ENCODE data around the gene KRTAP4-9.
"Not testable (repeated sequence)": the region's sequence is repeated elsewhere in the genome, so short reads cannot be mapped to it uniquely, and the experiment has no call there.

Gene KRTAP4-9

DNA sequence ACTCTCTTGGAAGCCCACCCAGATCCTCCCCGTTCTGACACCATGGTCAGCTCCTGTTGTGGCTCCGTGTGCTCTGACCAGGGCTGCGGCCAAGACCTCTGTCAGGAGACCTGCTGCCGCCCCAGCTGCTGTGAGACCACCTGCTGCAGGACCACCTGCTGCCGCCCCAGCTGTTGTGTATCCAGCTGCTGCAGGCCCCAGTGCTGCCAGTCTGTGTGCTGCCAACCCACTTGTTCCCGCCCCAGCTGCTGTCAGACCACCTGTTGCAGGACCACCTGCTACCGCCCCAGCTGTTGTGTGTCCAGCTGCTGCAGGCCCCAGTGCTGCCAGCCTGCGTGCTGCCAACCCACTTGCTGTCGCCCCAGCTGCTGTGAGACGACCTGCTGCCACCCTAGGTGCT, at the start of gene KRTAP4-9:
Gene KRTAP4-9, plus strand, starts transcription at position 43 of the 400 bp plus-strand sequence. Its CDS starts 0 bp downstream, at position 43.
- not testable (repeated sequence) for DNase-seq

DNA sequence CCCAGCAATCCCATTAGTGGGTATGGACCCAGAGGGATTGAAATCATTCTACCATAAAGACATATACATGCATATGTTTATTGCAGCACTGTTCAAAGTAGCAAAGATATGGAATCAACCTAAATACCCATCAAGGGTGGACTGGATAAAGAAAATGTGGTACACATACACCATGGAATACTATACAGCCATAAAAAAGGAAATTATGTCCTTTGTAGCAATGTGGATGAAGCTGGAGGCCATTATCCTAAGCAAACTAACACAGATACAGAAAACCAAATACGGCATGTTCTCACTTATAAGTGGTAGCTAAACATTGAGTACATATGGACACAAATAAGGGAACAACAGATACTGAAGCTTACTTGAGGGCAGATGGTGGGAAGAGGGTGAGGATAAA, 47.6 kb upstream of the KRTAP4-9 start:
- no peak for DNase-seq

DNA sequence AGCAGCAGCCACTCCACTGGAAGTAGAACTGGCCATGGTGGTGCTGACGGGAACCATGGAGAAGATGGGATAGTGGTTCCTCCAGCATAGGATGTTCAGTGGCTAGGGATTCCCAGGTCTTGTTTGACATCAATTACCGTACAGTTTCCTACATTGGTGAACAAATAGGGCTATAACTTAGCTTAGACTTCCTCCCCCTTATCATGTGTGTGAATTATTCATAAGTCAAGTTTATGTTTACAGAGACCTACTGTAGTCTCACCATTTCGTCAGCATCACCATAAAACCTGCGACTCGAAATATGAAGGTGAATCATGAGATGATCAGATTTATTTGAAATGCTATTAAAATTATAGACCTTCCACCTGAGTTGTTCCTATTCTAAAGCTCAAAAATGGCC, 46.4 kb upstream of the KRTAP4-9 start:
- DNase-seq = no peak

DNA sequence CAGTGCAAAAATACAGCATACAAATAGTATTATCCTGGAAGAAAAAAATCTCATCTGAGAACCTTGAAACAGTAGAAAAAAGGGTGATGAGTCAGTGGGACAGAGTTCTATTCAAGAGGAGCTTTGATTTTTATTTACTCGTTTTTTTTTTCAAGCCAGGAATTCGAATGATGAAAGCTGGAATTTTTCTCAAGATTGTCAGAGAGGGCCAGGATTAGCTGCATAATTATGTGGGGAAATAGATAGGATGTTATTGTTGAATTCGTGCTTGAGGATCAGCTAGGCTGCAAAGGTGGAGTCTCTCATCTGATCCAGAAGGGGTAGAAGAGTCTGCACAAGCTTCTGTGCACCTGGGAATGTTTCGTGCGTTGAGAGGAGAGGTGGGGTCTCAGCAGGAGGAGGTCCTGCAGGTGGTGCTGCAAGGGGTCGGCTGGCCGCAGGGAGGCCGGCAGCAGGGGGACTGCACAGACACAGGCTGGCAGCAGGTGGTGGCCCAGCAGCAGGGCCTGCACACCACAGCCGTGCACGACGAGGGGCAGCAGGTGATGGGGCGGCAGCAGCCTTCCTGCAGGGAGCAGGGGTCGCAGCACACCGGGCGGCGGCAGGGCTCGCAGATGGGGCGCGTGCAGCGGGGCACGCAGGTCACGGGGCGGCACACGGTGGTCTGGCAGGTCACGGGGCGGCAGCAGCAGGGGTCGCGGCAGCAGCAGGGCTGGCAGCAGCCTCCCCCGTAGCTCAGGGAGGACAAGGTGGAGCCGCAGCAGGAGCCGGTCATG, 45.7 kb upstream of the KRTAP4-9 start:
- DNase-seq = not testable (repeated sequence)

DNA sequence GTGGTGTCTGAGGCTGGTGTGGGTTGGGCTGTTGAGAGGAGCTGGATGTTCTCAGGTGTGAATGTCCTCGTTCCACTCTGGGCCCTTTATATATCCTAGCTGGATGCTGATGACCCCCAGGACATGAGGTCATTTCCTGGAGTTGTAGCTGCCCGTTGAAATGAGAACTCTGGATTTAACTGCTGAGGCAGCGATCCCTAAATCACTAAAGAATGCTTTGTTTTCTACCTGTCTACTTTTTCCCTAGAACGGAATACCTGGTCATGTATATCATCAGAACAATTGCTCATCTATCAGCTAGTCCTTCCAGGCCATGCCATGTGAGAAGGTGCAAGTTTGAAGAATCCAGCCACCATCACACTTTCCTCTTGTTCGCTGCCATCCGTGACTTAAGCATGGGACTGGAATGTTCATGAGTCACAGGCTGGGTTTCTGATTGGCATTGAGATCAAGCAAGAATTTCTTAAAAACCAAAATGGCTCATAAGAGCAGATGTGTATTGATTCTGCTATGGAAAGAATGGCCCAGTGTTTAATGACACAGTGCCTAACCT, 45.1 kb upstream of the KRTAP4-9 start, which contains the start of gene KRTAP2-3:
Gene KRTAP2-3, minus strand, starts transcription at position 63 of the 553 bp plus-strand sequence. CDS start 64 bp downstream, outside the sequence.
- DNase-seq = no peak

DNA sequence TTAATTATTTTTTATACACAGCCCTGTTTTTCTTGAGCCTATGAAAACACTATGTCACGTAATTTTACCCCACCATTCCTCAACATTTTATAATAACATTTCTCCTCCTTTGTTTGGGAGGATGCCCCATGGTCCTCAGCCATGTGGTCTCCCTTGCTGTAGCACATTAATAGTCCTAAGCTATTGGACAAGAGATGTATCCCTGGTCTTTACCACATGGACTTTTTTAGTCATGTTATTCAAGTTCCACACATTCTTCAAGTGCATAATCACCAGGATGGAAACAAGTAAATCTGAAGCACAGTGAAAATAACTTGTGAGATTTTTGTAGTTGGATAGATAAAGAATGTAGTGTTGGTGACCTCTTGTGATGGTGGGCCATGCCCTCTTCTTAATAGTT, 43.2 kb upstream of the KRTAP4-9 start:
- DNase-seq = no peak

DNA sequence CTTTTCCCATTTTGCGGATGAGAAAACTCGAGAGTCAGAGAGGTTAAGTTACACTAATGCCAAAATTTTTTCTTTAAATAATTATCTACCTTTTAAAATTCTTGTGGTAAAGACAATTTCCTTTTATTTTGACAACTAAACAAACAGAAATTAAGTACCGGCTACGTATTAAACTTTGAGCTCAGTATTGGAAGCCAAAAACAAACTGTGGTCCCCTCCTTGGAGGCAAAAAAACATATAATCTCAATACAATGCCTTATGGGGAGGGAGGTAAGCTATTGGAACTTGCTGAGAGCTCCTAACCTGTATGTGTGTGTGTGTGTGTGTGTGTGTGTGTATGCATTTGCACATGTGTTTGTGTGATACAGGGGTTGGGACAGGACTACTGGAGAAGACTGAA, 41.7 kb upstream of the KRTAP4-9 start:
- DNase-seq = no peak

DNA sequence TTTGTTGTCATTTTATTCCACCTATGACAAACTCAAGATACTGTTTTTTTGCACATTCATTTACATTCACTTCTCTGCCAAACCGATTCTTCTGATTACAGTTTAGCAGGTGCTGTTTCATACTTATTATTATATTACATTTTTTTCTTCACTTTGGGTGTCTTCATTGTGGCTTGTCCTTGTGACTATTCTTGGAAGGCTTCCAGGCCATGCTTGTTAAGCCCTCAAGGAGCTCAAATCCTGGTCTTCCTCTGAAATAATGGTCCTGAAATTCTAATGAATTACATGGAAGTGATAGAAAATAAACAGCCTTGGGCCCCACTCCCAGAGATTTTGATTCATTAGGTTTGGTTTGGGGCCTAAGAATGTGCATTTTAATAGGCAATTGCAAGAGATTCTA, 40.9 kb upstream of the KRTAP4-9 start:
- DNase-seq = no peak

DNA sequence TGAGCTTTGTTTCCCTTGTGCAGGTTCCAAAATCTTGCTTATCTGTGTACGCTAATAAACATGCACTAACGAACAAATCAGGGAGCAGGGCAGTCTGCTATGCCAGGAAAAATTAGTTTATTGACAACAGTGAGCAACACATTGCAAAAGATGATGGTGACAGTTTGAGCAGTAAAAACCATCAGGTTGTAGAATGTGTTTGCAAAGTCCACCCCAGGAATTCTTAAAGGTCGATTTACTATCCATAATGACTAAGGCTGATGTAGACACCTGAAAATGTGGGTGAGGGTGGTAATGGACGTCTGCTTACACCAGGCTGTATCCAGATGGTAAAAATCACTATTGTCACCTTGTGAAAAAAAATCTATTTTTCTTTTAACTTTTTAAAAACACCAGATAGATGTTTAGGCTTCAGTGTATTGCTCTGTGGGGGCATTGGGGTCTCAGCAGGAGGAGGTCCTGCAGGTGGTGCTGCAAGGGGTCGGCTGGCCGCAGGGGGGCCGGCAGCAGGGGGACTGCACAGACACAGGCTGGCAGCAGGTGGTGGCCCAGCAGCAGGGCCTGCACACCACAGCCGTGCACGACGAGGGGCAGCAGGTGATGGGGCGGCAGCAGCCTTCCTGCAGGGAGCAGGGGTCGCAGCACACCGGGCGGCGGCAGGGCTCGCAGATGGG, 40.0 kb upstream of the KRTAP4-9 start:
- not testable (repeated sequence) for DNase-seq

DNA sequence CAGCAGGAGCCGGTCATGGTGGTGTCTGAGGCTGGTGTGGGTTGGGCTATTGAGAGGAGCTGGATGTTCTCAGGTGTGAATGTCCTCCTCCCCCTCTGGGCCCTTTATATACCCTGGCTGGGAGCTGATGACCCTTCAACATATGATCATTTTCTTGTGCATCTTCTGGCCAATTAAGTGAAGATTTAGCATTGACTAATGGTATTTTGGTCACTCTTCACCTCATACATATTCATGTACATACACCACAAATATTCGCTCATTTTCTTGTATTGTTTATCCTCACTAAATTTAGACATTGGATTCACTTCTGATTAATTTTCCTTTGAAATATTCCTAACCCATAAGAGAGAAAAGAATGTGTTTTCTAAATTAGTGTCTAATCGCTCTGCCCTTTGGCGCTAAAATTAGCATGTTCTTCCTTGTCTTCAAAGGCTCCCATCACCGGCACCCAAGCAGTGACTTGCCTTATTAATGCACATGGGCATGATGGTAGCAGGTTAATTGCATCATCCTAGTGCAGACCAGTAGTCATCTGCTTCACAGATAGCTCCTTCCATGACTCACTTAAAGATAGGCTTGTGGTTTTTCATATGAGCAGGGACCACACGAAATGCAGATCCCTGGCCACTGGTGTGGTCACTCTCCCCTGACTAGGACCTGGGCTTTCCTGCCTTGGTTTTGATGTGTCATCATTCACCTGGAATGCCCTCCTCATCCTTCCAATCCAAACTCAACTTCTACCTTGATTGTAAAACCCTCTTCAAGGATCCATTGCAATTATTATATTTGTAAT, 39.2 kb upstream of the KRTAP4-9 start, which contains the start of gene KRTAP2-4:
Gene KRTAP2-4, minus strand, starts transcription at position 51 of the 796 bp plus-strand sequence. Its CDS starts 34 bp downstream, at position 17.
- no peak for DNase-seq

DNA sequence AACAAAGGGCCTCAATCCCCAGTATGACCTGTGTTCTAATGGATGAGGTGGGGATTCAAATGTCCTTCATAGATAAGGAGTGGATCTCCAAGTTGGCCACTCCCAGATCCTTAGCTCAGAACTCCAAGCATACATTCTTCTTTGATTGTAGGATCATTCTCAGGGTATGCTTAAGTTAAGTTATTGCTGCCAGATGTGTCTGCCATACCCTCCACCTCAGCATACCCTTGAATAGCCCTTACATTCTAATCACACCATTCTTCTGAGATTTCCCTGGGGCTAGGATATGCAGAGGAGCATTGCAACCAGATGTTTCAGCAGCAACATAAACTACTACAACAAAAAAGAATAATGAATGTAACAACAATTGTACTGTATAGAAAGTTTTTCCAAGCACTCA, 37.9 kb upstream of the KRTAP4-9 start:
- DNase-seq = no peak

DNA sequence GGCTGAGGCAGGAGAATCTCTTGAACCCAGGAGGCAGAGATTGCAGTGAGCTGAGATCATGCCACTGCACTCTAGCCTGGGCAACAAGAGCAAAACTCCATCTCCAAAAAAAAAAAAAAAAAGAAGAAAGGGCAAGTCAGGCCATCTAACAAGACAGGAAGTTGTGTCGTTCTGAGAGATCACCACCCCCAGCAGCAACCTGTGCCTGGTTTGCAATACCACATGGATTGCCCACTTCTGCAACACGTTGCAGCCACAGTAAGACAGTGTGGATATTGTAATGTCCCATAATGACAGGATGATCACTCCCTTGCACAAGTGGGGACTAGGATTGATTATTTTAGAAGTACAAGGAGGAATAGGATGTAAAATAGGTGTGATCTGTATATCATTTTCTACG, 36.2 kb upstream of the KRTAP4-9 start:
- no peak for DNase-seq

DNA sequence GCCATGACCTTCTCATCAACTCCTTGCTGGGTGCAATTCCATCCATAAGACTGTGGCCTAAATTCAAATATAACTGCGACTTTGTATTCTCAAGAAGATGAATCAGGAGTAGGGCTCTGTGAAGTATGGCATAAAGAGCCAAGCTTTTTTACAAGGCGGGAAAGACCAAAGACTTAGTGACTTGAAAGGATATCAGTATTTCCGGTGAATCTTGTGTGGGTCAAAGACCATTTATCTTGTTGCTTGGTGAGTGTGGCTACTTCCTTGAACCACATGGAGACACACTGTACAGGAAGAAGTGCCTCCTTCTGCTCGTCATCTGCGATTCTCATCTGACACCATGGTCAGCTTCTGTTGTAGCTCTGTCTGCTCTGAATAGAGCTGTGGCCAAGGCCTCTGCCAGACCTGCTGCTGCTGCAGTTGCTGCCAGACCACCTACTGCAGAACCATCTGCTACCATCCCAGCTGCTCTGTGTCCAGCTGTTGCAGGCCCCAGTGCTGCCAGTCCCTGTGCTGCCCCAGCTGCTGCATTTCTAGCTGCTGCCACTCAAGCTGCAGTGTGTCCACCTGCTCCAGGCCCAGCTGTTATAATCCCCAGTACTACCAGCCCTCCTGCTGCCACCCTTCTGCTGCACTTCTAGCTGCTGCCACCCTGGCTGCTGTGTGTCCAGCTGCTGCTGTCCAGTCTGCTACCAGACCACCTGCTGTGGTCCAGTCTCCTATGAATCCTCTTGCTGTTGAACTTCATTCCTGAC, 33.4 kb upstream of the KRTAP4-9 start:
- no peak for DNase-seq

DNA sequence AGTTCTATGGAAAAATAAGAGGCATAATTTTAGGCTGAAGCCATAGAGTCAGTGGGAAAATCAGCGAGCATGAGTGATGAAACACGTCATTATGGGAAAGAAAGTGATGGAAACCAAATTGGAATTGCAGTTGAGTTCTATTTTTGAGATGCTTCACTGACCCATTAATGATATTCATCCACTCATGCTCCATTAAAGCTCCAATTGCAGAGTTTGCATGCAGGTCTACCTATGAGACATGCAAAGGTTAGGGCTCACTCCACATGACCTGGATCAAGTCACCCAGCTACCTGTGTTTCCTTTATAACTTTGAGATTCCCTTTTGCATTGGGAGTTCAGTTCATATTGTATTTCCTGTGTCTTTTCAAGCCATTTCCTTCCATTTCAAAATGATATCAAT, 31.5 kb upstream of the KRTAP4-9 start:
- DNase-seq = no peak

DNA sequence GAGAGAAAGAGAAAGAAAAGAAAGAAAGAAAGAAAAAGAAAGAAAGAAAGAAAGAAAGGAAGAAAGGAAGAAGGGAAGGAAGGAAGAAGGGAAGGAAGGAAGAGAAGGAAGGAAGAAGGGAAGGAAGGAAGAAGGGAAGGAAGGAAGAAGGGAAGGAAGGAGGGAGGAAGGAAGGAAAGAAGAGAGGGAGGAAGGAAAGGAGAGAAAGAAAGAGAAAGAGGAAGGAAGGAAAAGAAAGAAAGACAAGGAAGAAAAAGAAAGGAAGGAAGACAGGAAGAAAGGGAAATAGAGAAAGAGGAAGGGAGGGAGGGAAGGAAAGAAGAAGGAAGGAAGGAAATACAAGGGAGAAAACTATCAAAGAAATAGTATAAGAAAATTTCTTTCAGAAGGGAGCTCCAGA, 28.4 kb upstream of the KRTAP4-9 start:
- DNase-seq = no peak

DNA sequence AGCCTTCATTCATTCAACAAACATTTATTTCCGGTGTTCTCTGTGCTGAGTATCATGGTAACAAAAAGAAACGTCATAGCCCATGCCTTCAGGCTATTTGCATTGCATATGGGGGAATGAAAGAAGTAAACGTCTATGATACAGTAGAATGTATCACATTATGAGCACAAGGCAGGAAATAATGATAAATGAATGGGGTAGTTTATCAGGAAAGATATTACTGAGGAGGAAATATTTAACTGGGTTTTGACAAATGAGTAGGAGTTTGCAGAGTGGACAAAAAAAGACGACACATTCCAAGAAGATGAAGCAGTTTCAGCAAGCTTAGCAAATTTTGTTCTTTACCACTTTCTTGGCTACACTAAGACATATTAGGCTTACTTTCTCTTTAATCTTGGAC, 22.6 kb upstream of the KRTAP4-9 start:
- DNase-seq = no peak

DNA sequence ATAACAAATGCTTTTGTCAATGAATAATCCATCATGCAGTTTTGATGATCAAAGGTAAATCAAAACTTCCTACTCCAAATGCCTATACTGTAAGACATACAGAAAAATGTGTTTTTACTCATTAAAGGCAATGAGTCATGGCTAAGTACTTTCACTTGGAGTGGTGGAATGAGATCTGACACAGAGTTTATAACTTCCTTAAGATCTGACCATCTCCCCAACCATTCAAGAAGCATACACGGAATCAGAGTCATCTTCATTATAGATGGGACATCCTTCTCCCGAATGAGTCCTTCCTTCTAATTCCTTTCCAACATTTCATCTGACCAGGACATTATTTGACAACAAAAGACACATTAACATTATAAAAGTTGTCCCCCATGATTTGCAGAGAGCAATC, 21.8 kb upstream of the KRTAP4-9 start:
- not testable (repeated sequence) for DNase-seq

DNA sequence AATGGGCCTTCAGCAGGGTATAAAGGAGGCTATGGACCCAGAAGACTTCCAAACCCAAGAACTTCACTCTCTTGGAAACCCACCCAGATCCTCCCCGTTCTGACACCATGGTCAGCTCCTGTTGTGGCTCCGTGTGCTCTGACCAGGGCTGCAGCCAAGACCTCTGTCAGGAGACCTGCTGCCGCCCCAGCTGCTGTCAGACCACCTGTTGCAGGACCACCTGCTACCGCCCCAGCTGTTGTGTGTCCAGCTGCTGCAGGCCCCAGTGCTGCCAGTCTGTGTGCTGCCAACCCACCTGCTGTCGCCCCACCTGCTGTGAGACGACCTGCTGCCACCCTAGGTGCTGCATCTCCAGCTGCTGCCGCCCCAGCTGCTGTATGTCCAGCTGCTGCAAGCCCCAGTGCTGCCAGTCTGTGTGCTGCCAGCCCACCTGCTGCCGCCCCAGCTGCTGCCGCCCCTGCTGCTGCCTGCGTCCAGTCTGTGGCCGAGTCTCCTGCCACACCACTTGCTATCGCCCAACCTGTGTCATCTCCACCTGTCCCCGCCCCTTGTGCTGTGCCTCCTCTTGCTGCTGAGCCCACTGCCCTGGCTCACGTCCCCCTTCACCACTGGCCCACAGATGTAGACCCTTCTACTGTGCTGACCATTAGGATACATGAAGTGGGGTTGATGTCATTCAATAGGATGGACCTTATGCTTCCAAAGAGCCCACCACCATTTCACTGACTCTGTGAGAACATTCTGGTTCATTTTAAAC, 20.9 kb upstream of the KRTAP4-9 start, which contains the start of gene KRTAP4-7:
Gene KRTAP4-7, plus strand, starts transcription at position 51 of the 757 bp plus-strand sequence. Its CDS starts 57 bp downstream, at position 108.
- DNase-seq = not testable (repeated sequence)

DNA sequence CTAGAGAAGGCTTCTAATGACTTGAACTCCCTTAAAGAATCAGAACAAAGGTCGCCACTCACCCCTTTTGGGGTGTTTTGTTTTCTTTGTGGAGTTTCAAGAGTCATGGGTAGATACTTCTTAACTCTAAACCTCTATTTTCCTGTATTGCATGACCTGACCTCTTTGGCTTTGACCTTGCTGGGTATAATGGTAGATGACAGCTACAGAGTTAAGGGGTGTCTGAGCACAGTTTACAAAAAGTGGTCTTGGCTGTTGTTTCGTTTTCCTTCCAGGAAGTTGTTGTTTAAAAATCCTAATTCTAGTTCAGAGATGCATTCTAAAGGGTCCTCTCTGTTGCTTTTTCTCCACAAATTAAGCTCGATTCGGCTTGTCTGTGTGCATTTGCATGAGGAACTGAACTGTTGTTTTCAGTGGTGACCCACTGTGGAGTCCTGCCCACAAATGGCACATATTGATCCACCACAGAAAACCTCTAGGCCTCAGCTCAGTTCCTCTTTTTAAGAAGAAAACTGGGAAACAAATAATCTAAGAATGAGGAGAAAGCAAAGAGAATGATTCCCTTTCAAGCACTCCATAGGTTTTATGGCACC, 16.3 kb upstream of the KRTAP4-9 start:
- DNase-seq = not testable (repeated sequence)

DNA sequence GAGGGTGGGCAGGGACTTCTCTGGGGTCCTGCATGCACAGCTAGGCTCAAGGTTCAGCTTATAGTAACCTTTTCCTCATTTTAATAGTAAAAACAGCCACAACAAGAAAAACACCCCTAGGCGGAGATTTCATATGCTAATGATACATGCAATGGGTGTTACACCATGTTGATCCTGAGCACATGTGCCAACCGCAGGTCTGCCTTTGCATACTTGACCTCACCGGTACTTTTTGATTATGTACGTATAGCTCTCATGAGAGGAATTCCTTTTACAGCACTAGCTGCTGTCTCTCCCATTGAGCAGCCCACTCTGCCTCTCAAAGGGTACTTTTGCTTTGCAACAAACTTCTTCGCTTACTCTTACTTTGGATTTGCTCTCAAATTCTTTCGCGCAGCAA, 9.1 kb upstream of the KRTAP4-9 start:
- DNase-seq = no peak

DNA sequence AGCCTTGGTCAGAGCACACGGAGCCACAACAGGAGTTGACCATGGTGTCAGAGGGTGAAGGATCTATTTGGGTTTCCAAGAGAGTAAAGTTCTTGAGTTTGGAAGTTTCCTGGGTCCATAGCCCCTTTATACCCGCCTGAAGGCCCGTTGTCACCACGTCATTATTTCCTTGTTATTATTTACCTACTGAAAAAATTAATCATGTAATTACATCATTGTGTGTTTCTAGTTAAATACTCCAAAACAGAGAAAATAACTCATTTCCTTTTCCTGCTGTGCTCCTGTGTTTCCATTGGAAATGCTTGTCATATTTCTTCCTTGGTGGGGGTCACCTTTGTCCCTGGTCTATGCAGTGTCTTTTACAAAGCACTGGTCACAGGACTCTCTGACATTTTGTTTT, 7.1 kb upstream of the KRTAP4-9 start, which contains the start of gene KRTAP4-8:
Gene KRTAP4-8, minus strand, starts transcription at position 101 of the 400 bp plus-strand sequence. Its CDS starts 58 bp downstream, at position 43.
- DNase-seq = no peak

Measured in SHP77 treated with DMSO at 0.1 percent for 48 hours (cell line).